ENCODE results near the gene NPAS3.

NPAS3 gene

GRCh38 chr14:33369041-33369440 is 430.4 kb downstream of the NPAS3 start:
- H3K4me3 ChIP-seq (ENCODE audit: low read length) = no peak overlapping the region
- H3K27me3 ChIP-seq (ENCODE audit: low read depth, low read length) = no peaks in the 10 kb centered on the region
- peaks cover 2% of the 10 kb centered on the region for H3K36me3 ChIP-seq (replicated peaks; ENCODE audit: low read depth, low read length)
- peak overlapping the region; percentile 83 for H3K4me2 ChIP-seq (ENCODE audit: low read length)
- H2AFZ ChIP-seq (ENCODE audit: low read depth, low read length) = no peak overlapping the region
- no peak overlapping the region for H3K9ac ChIP-seq (ENCODE audit: low read length)
- no peaks in the 10 kb centered on the region for H3K79me2 ChIP-seq (ENCODE audit: low read length)
- H3K4me1 ChIP-seq (ENCODE audit: low read length) = peaks cover 44% of the 10 kb centered on the region
- no peak for TF ChIP-seq EZH2phosphoT487 (IDR thresholded peaks at IDR 0.05; ENCODE audit: low read depth)
- no peak for TF ChIP-seq CTCF (IDR thresholded peaks at IDR 0.05; ENCODE audit: low read depth, low read length)
- H4K20me1 ChIP-seq (ENCODE audit: insufficient read depth, low read length) = no peaks in the 10 kb centered on the region
- H3K27ac ChIP-seq (ENCODE audit: low read length) = peak overlapping the region; percentile 87
- H3K9me3 ChIP-seq (ENCODE audit: insufficient read depth, low read length) = no peaks in the 10 kb centered on the region

DNA sequence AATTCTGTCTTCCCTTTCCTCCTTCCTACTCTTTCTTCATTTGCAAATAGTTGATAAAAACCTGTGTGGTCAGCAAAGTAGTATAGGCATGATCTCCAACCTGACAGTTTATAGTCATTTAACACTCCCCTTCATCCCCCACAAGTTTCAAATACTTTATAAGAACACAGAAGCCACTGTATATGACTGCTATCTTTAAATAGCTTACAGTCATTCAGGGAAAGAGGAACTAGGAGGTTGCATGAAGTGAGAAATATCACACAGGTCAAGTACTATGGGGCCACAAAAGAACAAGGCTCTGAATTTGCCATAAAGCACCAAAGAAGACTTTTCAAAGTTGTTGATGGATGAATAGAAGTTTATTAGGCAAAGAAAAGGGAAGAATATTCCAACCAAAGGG is 431.3 kb downstream of the NPAS3 start:
- Histone ChIP-seq H3K36me3 (replicated peaks; ENCODE audit: low read depth, low read length) (peaks cover 2% of the 10 kb centered on the region), H3K27ac (ENCODE audit: low read length) (peak overlapping the region; percentile 87), H3K4me3 (ENCODE audit: low read length) (peak overlapping the region; percentile 57), H3K9me3 (ENCODE audit: insufficient read depth, low read length) (no peaks in the 10 kb centered on the region), H3K4me1 (ENCODE audit: low read length) (peaks cover 47% of the 10 kb centered on the region), H2AFZ (ENCODE audit: low read depth, low read length) (peak overlapping the region; percentile 44; the same call in 1 of the 2 replicates), H3K4me2 (ENCODE audit: low read length) (peak overlapping the region; percentile 83), H3K27me3 (ENCODE audit: low read depth, low read length) (no peaks in the 10 kb centered on the region), H3K79me2 (ENCODE audit: low read length) (no peaks in the 10 kb centered on the region), H4K20me1 (ENCODE audit: insufficient read depth, low read length) (no peaks in the 10 kb centered on the region), H3K9ac (ENCODE audit: low read length) (peak overlapping the region; percentile 47)
- TF ChIP-seq EZH2phosphoT487 (IDR thresholded peaks at IDR 0.05; ENCODE audit: low read depth) (0 out of 2 replicates have a peak, but pooled peaks have one; percentile 48), CTCF (IDR thresholded peaks at IDR 0.05; ENCODE audit: low read depth, low read length) (no peak)

DNA sequence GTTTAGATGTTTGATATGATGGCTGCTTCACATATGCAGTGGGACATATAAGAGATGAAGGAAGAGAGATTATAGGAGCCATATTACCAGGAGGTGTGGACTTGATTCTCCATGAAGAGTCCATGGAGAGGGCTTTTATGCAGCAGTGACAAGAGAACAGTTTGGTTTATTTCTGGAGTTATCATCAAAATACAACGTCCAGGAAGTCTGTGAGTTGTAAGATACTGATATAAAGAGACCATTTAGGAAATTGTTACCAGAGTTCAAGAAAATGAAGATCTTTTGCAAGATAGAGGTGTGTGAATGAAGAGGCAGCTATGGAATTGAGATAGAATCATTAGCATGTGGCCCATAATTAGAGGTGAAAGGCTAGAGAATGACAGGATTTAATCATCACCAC is 431.7 kb downstream of the NPAS3 start:
- H3K27me3 ChIP-seq (ENCODE audit: low read depth, low read length) = no peaks in the 10 kb centered on the region
- H3K4me2 ChIP-seq (ENCODE audit: low read length) = peak overlapping the region; percentile 83
- H2AFZ ChIP-seq (ENCODE audit: low read depth, low read length) = peak overlapping the region; percentile 44; the same call in 1 of the 2 replicates
- H3K4me1 ChIP-seq (ENCODE audit: low read length) = peaks cover 47% of the 10 kb centered on the region
- peak overlapping the region; percentile 87 for H3K27ac ChIP-seq (ENCODE audit: low read length)
- peak overlapping the region; percentile 27; the same call in 1 of the 2 replicates for H3K9ac ChIP-seq (ENCODE audit: low read length)
- H3K4me3 ChIP-seq (ENCODE audit: low read length) = peak overlapping the region; percentile 48
- H3K36me3 ChIP-seq (replicated peaks; ENCODE audit: low read depth, low read length) = peaks cover 2% of the 10 kb centered on the region
- H3K79me2 ChIP-seq (ENCODE audit: low read length) = no peaks in the 10 kb centered on the region
- TF ChIP-seq CTCF (IDR thresholded peaks at IDR 0.05; ENCODE audit: low read depth, low read length) (no peak), EZH2phosphoT487 (IDR thresholded peaks at IDR 0.05; ENCODE audit: low read depth) (no peak)
- no peaks in the 10 kb centered on the region for H3K9me3 ChIP-seq (ENCODE audit: insufficient read depth, low read length)
- H4K20me1 ChIP-seq (ENCODE audit: insufficient read depth, low read length) = no peaks in the 10 kb centered on the region

- Histone ChIP-seq H2AFZ (ENCODE audit: low read depth, low read length) (no peak overlapping the region), H3K4me1 (ENCODE audit: low read length) (peaks cover 36% of the 10 kb centered on the region), H3K4me2 (ENCODE audit: low read length) (no peak overlapping the region), H3K79me2 (ENCODE audit: low read length) (no peaks in the 10 kb centered on the region), H3K27ac (ENCODE audit: low read length) (no peak overlapping the region), H3K36me3 (replicated peaks; ENCODE audit: low read depth, low read length) (no peaks in the 10 kb centered on the region), H3K27me3 (ENCODE audit: low read depth, low read length) (no peaks in the 10 kb centered on the region), H3K9ac (ENCODE audit: low read length) (no peak overlapping the region), H3K4me3 (ENCODE audit: low read length) (no peak overlapping the region), H4K20me1 (ENCODE audit: insufficient read depth, low read length) (no peaks in the 10 kb centered on the region), H3K9me3 (ENCODE audit: insufficient read depth, low read length) (no peaks in the 10 kb centered on the region)
- TF ChIP-seq CTCF (IDR thresholded peaks at IDR 0.05; ENCODE audit: low read depth, low read length) = no peak
Measured at GRCh38 chr14:33375196-33375595, 436.5 kb downstream of the NPAS3 start.

Measured in OCI-LY3 (cell line).